CD4-positive, alpha-beta T cell (primary cell): Measurements from ENCODE around the gene SPATS2L. TPM values are rescaled to one million over a fixed set of nuclear protein-coding genes. Genes with fewer than 3 reads are reported as not detected.

Source experiments
- ATAC-seq: fragments of 200-7000 bp; cut with Tn5 transposase; one replicate; pipeline ENCODE4 v1.10.0; 2022; ENCODE audit warnings: mild to moderate bottlenecking; ENCODE audit not compliant: poor library complexity
- CTCF ChIA-PET: fragments of 350-600 bp; sonication (Branson Sonifier 250); formaldehyde crosslinking; loops from one replicate; lab custom pipeline; 2021; ENCODE audit warnings: antibody characterized with exemption, inconsistent platforms; lab: Charles Lee
- POLR2A ChIA-PET: fragments of 350-600 bp; sonication (Branson Sonifier 250); formaldehyde crosslinking; loops from one replicate; lab custom pipeline; 2021; ENCODE audit warnings: antibody characterized with exemption, inconsistent platforms; lab: Charles Lee
- DNase-seq, 14 experiments: peaks; one replicate each; pipeline ENCODE4 v3.0.0-alpha.2; 2013 to 2020; ENCODE audit warnings: mixed read lengths in 2 of 14
- H3K27ac ChIP-seq, 2 donors: one replicate each; pipeline versions ENCODE4 v1.5.1 to v1.7.0; 2013; ENCODE audit warnings: low read length in 2 of 2, low read depth in 1 of 2, mild to moderate bottlenecking in 1 of 2
- H3K27me3 ChIP-seq, 2 experiments: 1 replicate in 1 of 2; 2 replicates in 1 of 2; pipeline versions ENCODE4 v1.6.1 to v1.7.0; 2013; ENCODE audit warnings: low read length in 2 of 2, control low read depth in 1 of 2, mild to moderate bottlenecking in 1 of 2, moderate library complexity in 1 of 2; ENCODE audit not compliant: insufficient read depth in 2 of 2, control insufficient read depth in 1 of 2
- H3K36me3 ChIP-seq: one replicate; pipeline ENCODE4 v1.6.1; 2013; ENCODE audit warnings: low read length, control low read depth; ENCODE audit not compliant: insufficient read depth
- H3K4me1 ChIP-seq: one replicate; pipeline ENCODE4 v1.6.1; 2013; ENCODE audit warnings: low read length, control low read depth; ENCODE audit not compliant: insufficient read depth
- H3K4me3 ChIP-seq: one replicate; pipeline ENCODE4 v1.5.1; 2013; ENCODE audit warnings: mild to moderate bottlenecking, low read length, moderate library complexity
- H3K9me3 ChIP-seq, 2 experiments: 1 replicate in 1 of 2; 2 replicates in 1 of 2; pipeline versions ENCODE4 v1.6.1 to v1.7.0; 2013; ENCODE audit warnings: low read length in 2 of 2, mild to moderate bottlenecking in 2 of 2, control low read depth in 1 of 2, moderate library complexity in 1 of 2; ENCODE audit not compliant: control insufficient read depth in 1 of 2, insufficient read depth in 1 of 2
- H3K27ac Mint-ChIP-seq: one replicate; pipeline ENCODE4 v1.8.0; 2020; ENCODE audit warnings: mixed read lengths
- H3K27me3 Mint-ChIP-seq: one replicate; pipeline ENCODE4 v1.8.0; 2021; ENCODE audit warnings: mixed read lengths
- H3K36me3 Mint-ChIP-seq: one replicate; pipeline ENCODE4 v1.8.0; 2021; ENCODE audit warnings: low read depth, mixed read lengths
- H3K4me1 Mint-ChIP-seq: one replicate; pipeline ENCODE4 v1.8.0; 2021; ENCODE audit warnings: low read depth, mixed read lengths
- H3K4me3 Mint-ChIP-seq: one replicate; pipeline ENCODE4 v1.8.0; 2020; ENCODE audit warnings: mild to moderate bottlenecking, mixed read lengths
- H3K9me3 Mint-ChIP-seq: one replicate; pipeline ENCODE4 v1.8.0; 2020; ENCODE audit warnings: mixed read lengths
- CTCF ChIP-seq: fragments of 200-600 bp; IDR thresholded peaks from one replicate; pipeline ENCODE4 v1.8.0; 2022; ENCODE audit warnings: antibody characterized with exemption, mild to moderate bottlenecking
- intact Hi-C, 2 experiments: fragments of 100-400 bp; cut with DNase I in 1 of 2; cut with micrococcal nuclease in 1 of 2; formaldehyde crosslinking; loops; one replicate each; pipeline versions ENCODE4 v1.15.1 to v1.9.0; 2023 to 2025; cut with DNase I, micrococcal nuclease
- total RNA-seq, 174 experiments: library from RNA in 2 of 174; stranded (reverse) in 2 of 174; gene quantifications; one replicate each; pipeline ENCODE4 v1.2.3 and lab custom pipeline; 2021 to 2026

Gene SPATS2L
- total RNA-seq, 2 experiments from 2014 or later, result 4.0 to 4.4 TPM

GRCh38 chr2:200278694-200279316 is 27.7 kb upstream of the SPATS2L start:
- ATAC-seq (no peak), DNase-seq (no peak)
- Histone ChIP-seq H3K27ac (no peak overlapping the region), H3K9me3 (no peaks in the 10 kb centered on the region), H3K27me3 (peaks cover 5 to 16% of the 10 kb centered on the region in 2 experiments), H3K36me3 (no peaks in the 10 kb centered on the region), H3K4me1 (no peaks in the 10 kb centered on the region), H3K4me3 (no peak overlapping the region)
- intact Hi-C loops, result no loop called here
- Mint-ChIP-seq H3K36me3 (no peaks in the 10 kb centered on the region), H3K27ac (no peak overlapping the region), H3K4me3 (no peak overlapping the region), H3K27me3 (peaks cover 25% of the 10 kb centered on the region), H3K9me3 (no peaks in the 10 kb centered on the region), H3K4me1 (no peaks in the 10 kb centered on the region)
- CTCF ChIA-PET, result no interaction called here
- POLR2A ChIA-PET, result no interaction called here
- TF ChIP-seq CTCF, result no peak

- CTCF ChIA-PET, result no interaction called here
- H3K36me3 ChIP-seq, result no peaks in the 10 kb centered on the region
- ATAC-seq, result no peak
- POLR2A ChIA-PET, result no interaction called here
- H3K4me3 ChIP-seq, result no peak overlapping the region
- no peaks in the 10 kb centered on the region for H3K4me1 ChIP-seq
- H3K27ac ChIP-seq, result no peak overlapping the region
- Mint-ChIP-seq H3K4me1 (no peaks in the 10 kb centered on the region), H3K27ac (no peak overlapping the region), H3K27me3 (peaks cover 30% of the 10 kb centered on the region), H3K9me3 (no peaks in the 10 kb centered on the region), H3K4me3 (no peak overlapping the region), H3K36me3 (no peaks in the 10 kb centered on the region)
- TF ChIP-seq CTCF, result no peak
- intact Hi-C loops, result no loop called here
- H3K27me3 ChIP-seq, result peaks cover 6 to 16% of the 10 kb centered on the region in 2 experiments
- no peaks in the 10 kb centered on the region for H3K9me3 ChIP-seq
- no peak for DNase-seq
These were observed 26.6 kb upstream of the SPATS2L start for GRCh38 chr2:200279857-200280256.

GRCh38 chr2:200286578-200286977 is 19.9 kb upstream of the SPATS2L start:
- Mint-ChIP-seq H3K27me3 (peaks cover 42% of the 10 kb centered on the region), H3K4me1 (no peaks in the 10 kb centered on the region), H3K27ac (no peak overlapping the region), H3K36me3 (no peaks in the 10 kb centered on the region), H3K4me3 (no peak overlapping the region), H3K9me3 (no peaks in the 10 kb centered on the region)
- no peak for DNase-seq
- H3K27me3 ChIP-seq, result peaks cover 6 to 10% of the 10 kb centered on the region in 2 experiments
- no peaks in the 10 kb centered on the region for H3K36me3 ChIP-seq
- intact Hi-C loops, result no loop called here
- no peak for ATAC-seq
- no peaks in the 10 kb centered on the region for H3K4me1 ChIP-seq
- H3K9me3 ChIP-seq, result peaks cover 0 to 4% of the 10 kb centered on the region in 2 experiments
- TF ChIP-seq CTCF, result no peak
- H3K27ac ChIP-seq, result no peak overlapping the region
- POLR2A ChIA-PET, result no interaction called here
- H3K4me3 ChIP-seq, result no peak overlapping the region
- CTCF ChIA-PET, result no interaction called here
